ENCODE measurements around the gene IFI27L2.
"Not testable (repeated sequence)": the region's sequence is repeated elsewhere in the genome, so short reads cannot be mapped to it uniquely, and the experiment has no call there.

Gene IFI27L2, protein sequence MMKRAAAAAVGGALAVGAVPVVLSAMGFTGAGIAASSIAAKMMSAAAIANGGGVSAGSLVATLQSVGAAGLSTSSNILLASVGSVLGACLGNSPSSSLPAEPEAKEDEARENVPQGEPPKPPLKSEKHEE

DNA sequence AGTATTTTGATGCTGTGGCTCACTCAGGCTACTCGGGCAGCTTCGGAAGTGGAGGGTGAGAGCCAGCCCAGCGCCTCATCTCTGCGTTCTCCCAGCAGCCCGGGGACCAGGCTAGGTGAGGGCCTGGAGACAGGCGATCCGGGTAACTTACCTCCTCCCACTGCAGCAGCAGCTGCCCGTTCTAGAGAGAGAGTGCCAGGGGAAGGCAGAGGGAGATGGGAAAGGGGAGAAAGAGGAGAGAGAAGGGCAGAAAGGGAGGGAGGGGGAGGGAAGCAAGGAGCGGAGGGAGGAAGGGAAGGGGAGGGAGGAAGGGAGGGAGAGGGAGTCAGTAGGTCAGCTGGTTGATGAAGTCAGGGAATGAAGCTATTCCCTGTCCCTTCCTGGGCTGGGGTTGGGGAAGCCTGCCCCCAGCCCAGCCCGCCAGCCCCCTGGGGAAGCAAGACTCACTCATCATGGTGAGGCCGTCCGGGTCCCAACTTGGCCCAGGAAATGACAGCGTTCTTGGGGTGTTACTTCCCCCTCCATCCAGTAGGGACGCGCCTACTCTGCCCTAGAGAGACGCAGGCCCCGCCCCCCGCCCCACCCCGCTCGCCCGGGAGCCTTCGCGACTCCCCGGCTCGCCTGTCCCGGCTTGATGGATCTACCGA is at the start of gene IFI27L2:
Gene IFI27L2 (minus strand): TSS at position 494 of the 647 bp plus-strand sequence. CDS start 40 bp downstream, at position 454.
- peak; percentile 37 for DNase-seq

DNA sequence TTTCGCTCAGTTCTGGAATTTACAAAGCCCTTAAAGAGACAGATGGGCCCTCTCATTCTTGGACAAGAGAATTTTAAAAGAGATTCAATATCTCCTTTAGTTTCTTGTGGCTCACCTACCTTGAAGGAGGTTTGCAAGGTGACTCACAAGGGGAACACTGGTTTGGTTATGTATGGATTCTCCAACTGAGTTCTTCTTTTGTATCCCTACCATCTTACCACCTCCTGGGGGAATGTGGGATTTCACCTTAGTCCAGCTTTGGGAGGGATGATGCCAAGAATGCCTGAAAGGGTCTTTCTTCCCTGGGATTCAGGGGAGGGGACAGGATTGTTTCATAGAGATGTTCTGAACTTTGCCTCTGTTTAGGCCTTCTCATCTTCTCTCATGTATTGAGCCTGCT is 48.4 kb upstream of the IFI27L2 start:
- DNase-seq: no peak

DNA sequence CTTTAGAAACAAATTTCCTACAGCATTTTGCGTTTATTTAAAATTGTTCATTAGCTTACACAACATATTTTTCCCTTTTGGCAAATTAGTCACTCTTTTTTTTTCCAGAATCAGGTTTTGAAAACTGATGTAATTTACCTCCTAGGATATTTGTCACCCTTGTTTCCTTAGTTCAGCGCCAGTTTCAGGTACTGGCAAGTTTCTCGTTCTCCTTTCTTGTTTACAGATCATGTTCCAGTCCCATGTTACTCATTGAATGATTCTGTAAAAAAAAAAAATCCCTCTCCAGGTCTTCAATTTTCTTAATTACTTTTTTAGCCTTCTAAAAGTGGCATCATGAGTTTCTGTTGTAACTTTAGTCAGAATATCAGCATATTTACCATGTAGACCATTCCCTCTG is 47.4 kb upstream of the IFI27L2 start:
- no peak for DNase-seq

DNA sequence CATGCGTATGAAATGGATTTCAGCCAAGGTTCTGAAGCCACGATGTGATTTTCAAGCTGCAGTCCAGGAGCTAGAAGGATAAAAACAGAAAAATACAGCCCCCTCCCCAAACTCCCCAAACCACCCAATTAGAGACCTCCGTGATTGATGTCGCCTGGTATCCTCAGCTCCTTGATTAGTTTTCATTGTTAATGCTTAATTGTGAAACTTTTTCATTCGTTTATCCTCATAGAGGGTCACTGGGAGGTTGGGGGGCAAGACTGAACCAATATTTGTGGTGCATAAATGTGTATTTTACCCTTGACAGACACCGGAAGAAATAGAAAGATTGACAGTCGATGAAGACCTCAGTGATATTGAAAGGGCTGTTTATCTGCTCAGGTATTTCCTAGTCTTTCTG is 46.3 kb upstream of the IFI27L2 start:
- no peak for DNase-seq

DNA sequence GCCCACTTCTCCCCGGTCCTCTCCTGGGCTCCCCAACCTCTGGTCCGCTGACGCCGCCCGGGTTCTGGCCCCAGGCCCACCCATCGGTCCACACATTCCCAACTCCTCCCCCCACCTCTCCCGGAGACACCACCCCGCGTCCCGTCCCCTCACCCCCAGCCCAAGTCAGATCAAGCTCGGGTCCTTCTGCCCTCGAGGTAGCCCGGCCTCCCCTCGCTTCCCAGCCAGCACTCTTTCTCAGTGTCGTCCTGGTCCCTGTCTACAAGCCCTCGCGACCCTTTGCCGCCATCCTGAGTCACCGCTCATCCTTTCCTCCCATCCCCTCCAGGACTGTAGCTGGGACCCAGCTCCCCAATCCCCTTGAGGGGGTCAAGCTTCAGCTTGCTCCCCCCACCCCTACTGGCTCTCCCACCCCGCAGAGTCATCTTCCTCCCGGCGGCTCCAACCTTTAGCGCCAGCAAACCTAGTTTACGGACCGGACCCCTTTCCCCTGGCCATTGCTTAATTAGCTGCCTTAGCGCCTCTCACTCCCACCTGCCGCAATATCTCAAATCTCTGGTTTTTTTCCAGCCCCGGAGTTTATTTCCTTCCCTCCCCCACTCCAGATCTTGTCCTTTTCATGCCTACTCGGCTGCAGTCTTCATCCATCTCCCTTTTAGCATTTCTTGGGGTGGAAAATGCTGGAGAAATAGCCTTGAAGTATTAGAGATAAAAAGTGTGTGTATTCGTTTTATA is 45.8 kb upstream of the IFI27L2 start:
- no peak for DNase-seq

DNA sequence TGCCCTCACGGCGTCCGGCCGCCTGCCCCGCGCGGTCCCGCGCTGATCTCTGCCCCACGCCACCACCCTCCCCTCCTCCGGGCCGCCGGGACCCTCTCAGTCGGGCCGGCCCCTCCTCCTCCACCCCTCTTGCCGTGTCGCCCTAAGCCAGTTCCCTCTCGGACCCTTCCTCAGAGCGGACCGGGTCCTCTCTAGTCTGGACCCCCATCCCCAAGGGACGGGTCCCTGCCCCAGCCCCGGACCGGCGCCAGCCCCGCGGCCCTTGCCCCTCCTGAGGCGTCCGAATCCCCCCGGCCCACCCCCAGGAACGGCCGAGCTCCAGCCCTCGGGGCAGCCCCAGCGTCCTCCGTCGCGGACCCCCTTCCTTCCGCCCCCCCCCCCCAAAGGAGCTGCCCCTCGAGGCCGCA is 45.2 kb upstream of the IFI27L2 start:
- DNase-seq: no peak

DNA sequence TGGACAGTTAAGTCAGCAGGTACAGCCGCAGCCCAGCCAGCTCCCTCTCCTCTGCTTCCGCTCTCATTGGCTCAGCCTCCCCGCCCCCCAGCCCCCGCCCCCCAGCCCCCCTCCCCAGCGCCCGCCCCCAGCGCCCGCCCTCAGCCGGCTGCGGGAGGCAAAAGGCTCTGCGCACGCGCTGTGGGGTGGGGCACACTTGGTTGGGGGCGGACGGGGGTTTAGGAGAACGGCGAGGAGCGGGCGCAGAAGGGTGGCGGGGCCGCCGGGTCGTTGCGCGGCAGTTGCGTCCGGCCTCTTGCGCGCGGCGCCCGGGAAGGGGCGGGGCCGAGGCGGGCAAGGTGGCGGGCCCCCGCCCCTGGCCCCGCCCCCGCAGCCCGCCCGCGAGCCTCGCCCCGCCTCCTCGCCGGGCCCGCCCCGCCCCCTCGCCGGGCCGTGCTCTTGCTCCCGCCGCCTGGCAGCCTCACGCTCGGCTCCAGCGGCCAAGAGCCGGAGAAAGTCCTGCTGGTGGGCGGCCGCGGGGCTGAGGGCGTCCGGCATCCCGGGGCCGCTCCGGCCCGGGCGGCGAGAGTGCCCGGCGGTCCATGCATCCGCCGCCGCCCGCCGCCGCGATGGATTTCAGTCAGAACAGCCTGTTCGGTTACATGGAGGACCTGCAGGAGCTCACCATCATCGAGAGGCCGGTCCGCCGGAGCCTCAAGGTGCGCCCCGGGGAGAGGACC is 44.6 kb upstream of the IFI27L2 start, which contains the start of gene PPP4R4:
Gene PPP4R4 (plus strand): TSS at position 438 of the 719 bp plus-strand sequence. CDS start 144 bp downstream, at position 582.
- peak; percentile 78 for DNase-seq

DNA sequence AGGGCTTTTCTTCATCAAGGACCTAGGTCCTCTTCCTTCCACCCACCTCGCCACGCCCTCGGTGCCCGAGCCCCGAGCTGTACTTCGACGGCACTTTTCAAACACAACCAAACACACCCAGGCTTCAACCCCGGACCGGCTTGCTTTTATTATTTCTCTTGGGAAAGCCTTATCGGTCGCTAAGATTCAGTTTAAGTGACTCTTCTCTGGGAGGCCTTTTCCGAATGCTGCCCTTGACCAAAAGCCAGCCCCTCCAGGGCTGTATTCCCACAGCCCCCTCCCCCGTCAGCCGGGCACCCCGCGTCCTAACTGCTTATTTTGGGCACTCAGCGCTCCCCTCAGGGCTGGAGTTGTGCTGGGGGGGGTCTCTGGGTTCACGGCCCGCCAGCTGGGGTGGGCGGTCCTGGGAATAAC is 44.1 kb upstream of the IFI27L2 start:
- no peak for DNase-seq

DNA sequence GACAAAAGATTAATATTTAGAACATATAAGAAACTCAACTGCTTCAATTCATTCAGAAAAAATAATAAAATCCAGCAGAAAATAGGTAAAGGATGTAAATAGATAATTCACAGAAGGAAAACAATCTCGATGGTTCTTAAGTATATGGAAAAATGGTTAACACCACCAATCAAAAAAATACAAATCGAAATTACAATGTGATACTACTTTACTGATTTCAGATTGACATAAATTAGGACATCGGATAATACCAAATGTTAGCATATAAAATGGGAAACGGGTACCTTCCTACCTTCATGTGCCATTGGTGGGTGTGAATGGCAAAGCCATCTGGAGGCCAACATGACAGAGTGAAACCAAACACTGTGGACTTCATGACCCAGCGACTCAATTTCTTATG is 43.1 kb upstream of the IFI27L2 start:
- DNase-seq: no peak

DNA sequence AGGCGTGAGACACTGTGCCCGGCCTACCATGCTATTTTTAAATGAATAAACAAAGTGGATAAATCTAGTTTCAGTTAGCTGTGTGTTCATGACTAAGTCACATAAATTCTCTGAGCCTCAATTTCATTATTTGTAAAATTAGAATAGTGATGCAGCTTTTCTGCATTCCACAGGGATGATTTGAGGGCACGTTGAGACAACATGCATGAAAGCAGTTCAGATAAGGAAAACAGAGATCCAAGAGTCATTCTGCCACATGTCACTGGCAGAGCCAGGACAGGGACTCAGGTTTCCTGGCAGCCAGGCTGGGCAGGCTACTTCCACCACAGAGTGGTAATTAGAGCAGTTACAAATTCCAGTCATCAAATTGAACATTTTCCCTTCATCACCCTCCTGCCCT is 41.8 kb upstream of the IFI27L2 start:
- no peak for DNase-seq

DNA sequence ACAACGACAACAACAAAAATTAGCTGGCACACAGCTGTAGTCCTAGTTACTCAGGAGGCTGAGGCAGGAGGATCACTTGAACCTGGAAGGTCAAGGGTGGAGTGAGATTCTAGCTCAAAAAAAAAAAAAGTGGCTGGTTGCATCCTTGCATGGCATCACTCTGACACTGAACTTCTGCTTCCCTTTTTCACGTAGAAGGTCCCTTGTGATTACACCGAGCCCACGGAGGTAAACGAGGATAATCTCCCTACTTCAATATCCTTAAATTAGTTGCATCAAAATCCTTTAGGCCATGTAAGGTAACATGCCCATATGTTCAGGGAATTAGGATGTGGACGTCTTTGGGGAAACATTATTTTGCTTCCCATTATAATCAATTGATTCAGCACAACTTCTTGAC is 40.7 kb upstream of the IFI27L2 start:
- DNase-seq: no peak

DNA sequence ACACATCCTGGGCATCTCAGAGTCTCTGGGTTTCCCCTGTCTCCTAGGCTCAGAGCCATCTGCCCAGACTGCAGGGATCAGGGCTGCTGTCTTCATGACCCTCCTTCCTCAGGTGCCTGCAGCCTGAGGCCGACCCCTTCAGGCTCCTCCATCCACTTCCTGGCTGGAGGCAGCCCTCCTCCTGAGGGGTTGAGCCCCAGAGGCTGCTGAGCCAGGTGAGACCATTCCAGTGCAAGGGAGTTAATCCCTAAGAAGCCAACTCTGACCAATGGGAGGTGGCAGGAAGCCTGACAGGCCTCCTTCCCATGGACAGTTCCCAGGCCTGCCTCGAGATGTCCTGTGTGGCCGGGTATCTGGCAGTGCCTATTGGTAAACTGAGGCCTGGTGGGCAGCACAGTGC is 36.3 kb upstream of the IFI27L2 start:
- no peak for DNase-seq

DNA sequence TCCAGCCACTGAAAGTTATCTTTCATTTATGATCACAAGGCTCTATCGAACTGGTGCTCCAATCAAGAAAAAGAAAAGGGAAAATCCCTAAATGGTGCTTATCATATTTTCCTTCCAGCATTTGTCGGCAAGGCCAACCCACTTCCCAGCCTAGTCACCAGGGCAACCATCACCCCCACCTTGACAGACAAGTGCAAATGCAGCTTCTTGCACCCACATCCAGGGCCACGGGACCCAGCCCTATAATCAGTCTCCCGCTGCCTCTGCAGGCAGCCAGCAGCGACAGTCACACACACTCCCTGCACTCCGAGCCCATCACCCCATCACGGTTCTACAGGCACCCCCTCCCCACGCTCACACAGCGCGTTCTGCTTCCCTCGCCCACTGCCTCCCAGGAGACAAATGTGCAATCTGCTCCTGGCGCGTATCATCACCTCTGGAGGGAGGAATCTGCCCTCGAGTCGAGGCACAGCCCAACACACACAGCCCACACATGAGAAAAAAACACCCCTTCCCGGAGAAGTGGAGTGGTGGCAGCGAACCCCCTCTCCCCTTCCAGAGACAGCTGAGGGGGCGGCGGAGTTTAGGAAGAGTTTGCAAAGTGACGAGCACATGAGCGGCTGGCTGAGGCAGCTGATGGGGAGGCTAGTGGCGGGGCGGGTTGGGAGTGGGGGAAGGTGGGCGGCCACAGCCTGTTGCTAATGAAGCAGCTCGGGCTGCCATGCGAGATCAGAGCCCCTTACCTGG is 35.5 kb upstream of the IFI27L2 start:
- DNase-seq: no peak

DNA sequence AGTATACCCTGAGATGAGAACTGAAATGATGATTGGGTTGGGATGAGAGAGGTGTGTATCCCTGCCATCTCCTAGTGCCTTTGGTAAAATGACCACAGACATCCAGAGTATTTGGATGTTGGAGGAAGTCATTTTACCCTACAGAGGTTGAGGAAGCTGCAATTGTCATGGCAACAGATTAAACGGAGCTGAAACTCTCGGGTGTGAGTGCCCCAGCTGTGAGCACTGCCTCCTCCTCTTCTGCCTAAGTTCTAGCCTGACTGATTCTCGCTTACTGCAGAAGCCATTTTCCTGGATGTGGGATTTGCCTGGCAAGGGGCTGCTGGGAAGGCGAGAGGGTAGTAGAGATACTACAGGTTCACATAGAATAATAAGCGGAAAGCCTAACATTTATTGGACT is 34.4 kb upstream of the IFI27L2 start:
- DNase-seq: no peak

DNA sequence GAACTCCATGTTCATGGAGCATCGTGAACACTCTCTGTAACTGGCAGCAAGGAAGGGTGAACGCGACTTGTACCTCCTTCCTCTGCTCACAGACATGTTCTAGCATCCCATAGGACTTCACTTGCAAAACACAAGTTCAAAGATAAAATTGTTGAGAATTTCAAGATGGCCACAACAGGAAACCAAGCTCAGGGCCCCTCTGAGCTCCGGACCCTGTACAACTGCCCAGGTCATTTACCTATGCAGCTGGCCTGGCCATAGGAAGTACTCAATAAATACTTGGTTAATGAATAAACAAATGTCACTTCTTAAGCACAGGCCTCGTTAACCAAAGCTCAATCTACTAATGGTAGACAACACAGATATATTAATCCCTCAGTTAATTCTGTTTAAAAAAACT is 33.1 kb upstream of the IFI27L2 start:
- no peak for DNase-seq

DNA sequence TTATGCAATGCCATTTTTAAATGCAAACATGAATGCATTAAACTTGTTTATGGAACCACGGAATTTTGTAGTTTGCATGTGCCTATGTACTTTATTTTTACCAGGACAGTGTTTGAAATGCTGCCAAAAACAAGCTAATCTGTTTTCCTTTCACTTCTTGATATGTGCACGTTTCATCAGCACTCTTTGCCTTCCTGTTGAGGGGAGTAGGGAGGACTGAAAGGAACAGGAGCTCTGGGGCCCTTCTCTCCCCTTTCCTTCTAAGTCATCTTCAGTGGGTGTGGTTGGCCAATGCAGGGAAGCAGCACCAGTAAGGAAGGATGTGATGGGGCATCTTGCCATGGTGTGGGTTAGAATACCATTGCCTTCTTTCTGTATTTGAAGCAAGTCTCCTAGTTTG is 32.6 kb upstream of the IFI27L2 start:
- DNase-seq: no peak

DNA sequence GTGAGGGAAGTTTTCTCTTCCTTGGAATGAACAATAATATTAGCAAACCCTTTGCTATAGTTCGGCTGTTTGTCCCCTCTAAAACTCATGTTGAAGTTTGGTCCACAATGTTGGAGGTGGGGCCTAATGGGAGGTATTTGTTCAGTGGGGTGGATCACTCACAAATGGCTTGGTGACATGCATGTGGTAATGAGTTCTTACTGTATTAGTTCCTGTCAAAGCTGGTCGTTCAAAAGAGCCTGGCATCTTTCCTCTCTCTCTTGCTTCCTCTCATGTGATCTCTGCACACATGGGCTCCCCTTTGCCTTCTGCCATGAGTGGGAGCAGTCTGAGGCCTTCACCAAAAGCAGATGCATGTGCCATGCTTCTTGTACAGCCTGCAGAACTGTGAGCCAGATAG is 31.7 kb upstream of the IFI27L2 start:
- DNase-seq: no peak

DNA sequence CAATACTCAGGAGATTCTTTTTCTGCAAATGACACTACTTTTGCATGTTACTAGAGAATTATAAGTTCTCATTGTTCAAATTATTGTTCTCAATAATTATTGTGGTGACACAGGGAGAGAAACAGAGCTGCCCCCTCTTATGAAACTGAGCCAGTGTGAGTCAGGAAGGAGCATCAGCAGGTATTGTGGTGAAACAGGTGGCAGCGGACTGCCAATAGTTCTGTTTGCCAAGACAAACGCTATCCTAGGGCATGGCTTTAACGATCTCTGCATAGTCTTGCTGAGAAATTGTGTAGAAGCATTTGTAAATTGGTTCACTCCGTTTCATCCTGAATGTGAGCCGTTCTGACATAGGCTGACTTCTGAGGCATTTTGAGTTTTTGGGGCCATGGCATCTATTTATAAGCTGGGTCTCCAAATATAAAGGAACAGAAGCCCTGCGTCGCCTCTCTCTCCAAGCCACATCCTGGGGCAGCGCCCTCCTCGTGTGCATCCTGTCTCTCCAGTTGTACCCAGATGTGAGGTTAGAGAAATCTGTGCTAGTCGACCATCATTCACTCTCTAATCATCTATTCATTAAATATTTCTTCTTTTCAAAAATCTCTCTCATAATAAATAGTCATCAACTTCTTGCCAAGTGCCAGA is 29.0 kb upstream of the IFI27L2 start:
- DNase-seq: no peak

DNA sequence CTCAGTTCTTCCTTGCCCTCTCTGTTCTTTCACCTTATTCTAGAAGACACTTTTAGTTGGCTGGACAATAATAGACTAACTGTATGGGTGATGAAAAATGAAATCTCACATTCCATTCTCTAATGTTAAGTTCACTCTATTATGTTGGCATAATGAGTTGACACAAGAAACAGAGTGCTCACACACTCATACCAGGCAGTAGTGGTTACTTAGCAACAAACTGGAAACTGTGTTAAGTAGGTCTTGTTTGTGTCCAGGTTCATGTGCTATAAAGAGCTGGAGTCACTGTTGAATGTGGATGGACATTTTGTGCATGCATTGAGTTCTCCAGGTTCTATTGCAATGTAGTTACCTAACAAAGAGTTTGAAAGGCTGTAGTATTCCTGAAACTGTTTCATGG is 27.8 kb upstream of the IFI27L2 start:
- DNase-seq: no peak

DNA sequence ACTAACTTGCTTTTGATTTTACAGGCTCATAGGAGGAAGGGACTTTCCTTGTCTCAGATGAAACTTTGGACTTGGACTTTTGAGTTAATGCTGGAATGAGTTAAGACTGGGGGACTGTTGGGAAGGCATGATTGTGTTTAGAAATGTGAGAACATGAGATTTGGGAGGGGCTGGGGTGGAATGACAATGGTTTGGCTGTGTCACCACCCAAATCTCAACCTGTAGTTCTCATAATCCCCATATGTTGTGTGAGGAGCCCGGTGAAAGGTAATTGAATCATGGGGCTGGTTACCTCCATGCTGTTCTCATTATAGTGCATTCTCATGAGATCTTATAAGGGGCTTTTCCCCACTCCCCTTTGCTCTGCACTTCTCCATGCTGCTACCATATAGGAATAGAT is 26.7 kb upstream of the IFI27L2 start:
- DNase-seq: not testable (repeated sequence)

DNA sequence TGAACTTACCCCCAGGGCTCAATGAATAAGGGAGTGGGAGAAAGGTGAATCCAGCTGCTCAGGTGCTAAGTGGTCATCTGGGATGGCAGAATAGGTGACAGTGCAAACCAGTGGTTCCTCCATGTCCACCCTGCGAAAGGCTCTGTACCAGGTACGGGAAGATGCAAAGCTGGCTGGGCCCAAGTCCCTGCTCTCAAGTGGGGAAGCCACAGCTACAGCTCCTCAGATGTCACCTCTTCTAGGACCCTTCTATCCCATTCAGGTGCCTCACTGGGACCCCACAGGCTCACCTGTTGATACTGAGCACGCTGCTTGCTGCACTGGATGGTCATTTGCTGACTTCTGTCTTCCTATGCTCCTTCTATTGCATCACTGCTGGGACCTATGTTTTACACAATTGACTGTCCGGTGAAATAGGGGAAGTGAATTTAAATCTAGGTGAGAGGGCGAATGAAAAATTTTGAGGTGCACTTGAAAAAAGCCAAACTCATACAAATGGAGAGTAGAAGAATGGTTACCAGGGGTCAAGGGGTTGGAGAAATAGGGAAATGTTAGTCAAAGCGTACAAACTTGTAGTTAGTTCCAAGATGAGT is 24.4 kb upstream of the IFI27L2 start:
- DNase-seq: no peak

DNA sequence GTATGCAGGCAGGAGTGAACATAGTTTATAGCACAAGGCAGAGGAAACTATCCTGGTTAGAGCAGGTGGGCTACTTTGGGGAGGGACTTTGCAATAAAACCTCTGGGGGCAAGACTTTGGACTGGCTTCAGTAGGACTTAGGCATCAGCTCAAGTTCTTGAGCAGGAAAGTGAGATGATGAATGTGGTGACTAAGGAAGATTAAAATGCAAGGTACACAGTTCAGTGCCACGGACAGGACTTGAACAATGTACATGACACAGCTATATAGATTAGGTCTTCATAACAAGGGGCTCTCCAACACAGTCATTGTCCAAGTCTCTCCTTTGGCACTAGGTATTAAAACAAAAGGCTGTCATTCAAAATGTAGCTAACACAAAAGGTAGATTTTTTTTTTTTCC is 23.3 kb upstream of the IFI27L2 start:
- no peak for DNase-seq
